Mucosa of descending colon (tissue), 3 donors: ENCODE measurements around the gene NADK. TPM values are rescaled to one million over a fixed set of nuclear protein-coding genes. Genes with fewer than 3 reads are reported as not detected.
"Not testable (repeated sequence)": the region's sequence is repeated elsewhere in the genome, so short reads cannot be mapped to it uniquely, and the experiment has no call there.

Experiments used
- ATAC-seq: fragments of 200-7000 bp; cut with Tn5 transposase; one replicate; pipeline ENCODE4 v1.9.1; 2020; ENCODE audit warnings: mild to moderate bottlenecking, moderate library complexity
- DNase-seq, 3 donors: peaks; one replicate each; pipeline ENCODE4 v3.0.0-alpha.2; 2020
- H3K36me3 ChIP-seq: fragments of 200-600 bp; one replicate; pipeline ENCODE4 v1.8.0; 2021; ENCODE audit warnings: low read depth, mild to moderate bottlenecking
- H3K4me1 ChIP-seq: fragments of 200-600 bp; one replicate; pipeline ENCODE4 v1.8.0; 2021; ENCODE audit warnings: low read depth, mild to moderate bottlenecking
- H3K4me3 ChIP-seq: fragments of 200-600 bp; one replicate; pipeline ENCODE4 v1.8.0; 2021; ENCODE audit warnings: mild to moderate bottlenecking
- H3K9me3 ChIP-seq: fragments of 200-600 bp; one replicate; pipeline ENCODE4 v1.8.0; 2021; ENCODE audit warnings: mild to moderate bottlenecking
- CTCF ChIP-seq: fragments of 200-600 bp; IDR thresholded peaks from one replicate; pipeline ENCODE4 v1.8.0; 2022; ENCODE audit warnings: antibody characterized with exemption, mild to moderate bottlenecking
- intact Hi-C, 2 donors: fragments of 100-400 bp; cut with DNase I in 1 of 2; cut with micrococcal nuclease in 1 of 2; formaldehyde crosslinking; loops; one replicate each; pipeline versions ENCODE4 v1.11.0 to v1.11.1; 2022; cut with DNase I, micrococcal nuclease
- total RNA-seq, 3 donors: library from RNA; stranded (reverse); fragmentation: NEBNext Ultra II Directional in 2 of 3; extraction: Animal tissue kit (Norgen Biotek cat#: 25700) in 2 of 3; gene quantifications; one replicate each; pipeline versions ENCODE4 v1.2.1 to v1.2.4, GENCODE V29; 2021 to 2023
- donor health status: DM: no; HTN: no; CAD: no; lungs with moderate emphysema.
- donor health status: DM: no; HTN: no; CAD: no.
- donor health status: DM: no; HTN: yes; CAD: no.

Gene NADK
- total RNA-seq, 3 donors from 2014 or later = 116 to 160 (median 129) TPM

GRCh38 chr1:1752190-1752589 lies 26.1 kb downstream of the NADK start:
- H3K9me3 ChIP-seq = no peaks in the 10 kb centered on the region
- intact Hi-C loops = no loop called here
- DNase-seq (peak in 1 of 3 donors; percentile 32), ATAC-seq (no peak)
- H3K4me3 ChIP-seq = no peak overlapping the region
- no peak for TF ChIP-seq CTCF
- H3K36me3 ChIP-seq = peaks cover 7% of the 10 kb centered on the region
- no peaks in the 10 kb centered on the region for H3K4me1 ChIP-seq

- H3K9me3 ChIP-seq, H3K36me3 ChIP-seq, H3K4me1 ChIP-seq, intact Hi-C loops, ATAC-seq, H3K4me3 ChIP-seq: not testable (repeated sequence)
- peak in 1 of 3 donors; percentile 50 for DNase-seq
Measured at GRCh38 chr1:1749941-1750340, 28.3 kb downstream of the NADK start.

GRCh38 chr1:1748686-1749321 lies 29.5 kb downstream of the NADK start:
- no peak for ATAC-seq
- intact Hi-C loops = no loop called here
- peak in 1 of 3 donors; percentile 53 for DNase-seq
- Histone ChIP-seq H3K4me3 (no peak overlapping the region), H3K4me1 (no peaks in the 10 kb centered on the region), H3K36me3 (peaks cover 1% of the 10 kb centered on the region), H3K9me3 (no peaks in the 10 kb centered on the region)
- no peak for TF ChIP-seq CTCF

- H3K4me1 ChIP-seq, H3K9me3 ChIP-seq, DNase-seq, H3K4me3 ChIP-seq, intact Hi-C loops, H3K36me3 ChIP-seq: not testable (repeated sequence)
- ATAC-seq = peak; percentile 87
Measured at GRCh38 chr1:1746566-1746909, 31.7 kb downstream of the NADK start.

GRCh38 chr1:1745651-1746565 lies 32.4 kb downstream of the NADK start:
- H3K4me1 ChIP-seq, H3K9me3 ChIP-seq, H3K4me3 ChIP-seq, intact Hi-C loops, H3K36me3 ChIP-seq: not testable (repeated sequence)
- ATAC-seq (peak; percentile 94), DNase-seq (peak; percentile 77 to 95 (median 82))

GRCh38 chr1:1742529-1742928 lies 35.7 kb downstream of the NADK start:
- H3K9me3 ChIP-seq, H3K36me3 ChIP-seq, ATAC-seq, H3K4me3 ChIP-seq, intact Hi-C loops, H3K4me1 ChIP-seq: not testable (repeated sequence)
- peak in 2 of 3 donors; percentile 23 to 27 for DNase-seq

- H3K4me1 ChIP-seq, H3K9me3 ChIP-seq, H3K4me3 ChIP-seq, H3K36me3 ChIP-seq, ATAC-seq, intact Hi-C loops: not testable (repeated sequence)
- peak in 1 of 3 donors; percentile 48 for DNase-seq
Measured at GRCh38 chr1:1741013-1741412, 37.3 kb downstream of the NADK start.

GRCh38 chr1:1738799-1739337 lies 39.4 kb downstream of the NADK start:
- H3K36me3 ChIP-seq, intact Hi-C loops, H3K4me3 ChIP-seq, H3K9me3 ChIP-seq, H3K4me1 ChIP-seq: not testable (repeated sequence)
- DNase-seq (peak in 1 of 3 donors; percentile 12), ATAC-seq (peak; percentile 46)

GRCh38 chr1:1737675-1738590 lies 40.3 kb downstream of the NADK start:
- H3K36me3 ChIP-seq, H3K4me1 ChIP-seq, H3K9me3 ChIP-seq, intact Hi-C loops, H3K4me3 ChIP-seq, DNase-seq: not testable (repeated sequence)
- ATAC-seq = peak; percentile 49
